ENCODE results near the gene MGP. TPM values are rescaled to one million over a fixed set of nuclear protein-coding genes. Genes with fewer than 3 reads are reported as not detected.

Gene MGP
- total RNA-seq, 4 donors from 2014 or later: 90.5 to 499 (median 234) TPM

DNA sequence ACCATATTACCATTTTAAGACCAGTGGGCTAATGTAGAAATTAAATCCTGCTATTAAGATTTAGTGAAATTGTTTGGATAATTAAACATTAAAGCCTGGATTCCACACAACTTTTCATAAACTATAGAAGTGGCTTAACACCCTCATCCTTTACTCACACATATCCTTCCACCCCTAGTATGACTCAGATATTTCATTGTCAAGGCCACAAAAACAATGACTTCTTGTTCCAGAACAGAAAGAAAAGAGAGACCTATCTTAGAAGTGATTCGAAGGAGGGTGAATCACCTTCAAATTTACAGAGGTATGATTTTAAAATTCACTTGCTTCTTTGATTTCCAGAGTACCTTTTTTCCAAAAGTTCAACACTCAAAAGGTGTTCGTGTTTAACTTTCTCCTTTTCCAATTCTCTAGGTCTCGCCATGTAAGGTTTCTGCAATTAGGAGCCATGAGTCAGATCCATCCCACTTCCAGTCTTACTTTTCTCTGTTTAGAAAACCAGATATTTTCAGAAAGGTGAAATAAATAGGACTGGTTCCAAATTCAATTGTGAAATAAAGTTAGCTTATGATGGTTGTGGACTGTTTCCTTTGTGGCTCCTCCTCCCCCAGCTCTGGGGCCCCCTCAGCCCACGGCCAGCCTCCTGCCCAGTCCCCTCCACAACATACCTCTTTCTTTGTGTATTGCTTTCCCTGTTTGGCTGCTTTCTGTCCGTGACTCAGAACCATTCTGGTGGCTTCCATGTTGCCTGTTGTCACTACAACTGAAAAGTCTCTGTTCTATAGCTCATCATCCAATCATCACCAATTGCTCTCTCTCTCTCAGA, 24.6 kb upstream of the MGP start:
- Histone ChIP-seq H3K27me3 (no peaks in the 10 kb centered on the region), H3K4me3 (no peak overlapping the region), H3K9me3 (no peaks in the 10 kb centered on the region), H3K4me1 (peaks cover 0 to 23% (median 6%) of the 10 kb centered on the region in 4 donors), H3K36me3 (no peaks in the 10 kb centered on the region), H3K27ac (no peak overlapping the region)
- 83 to 84% methylated on average over 4 to 5 of the region's 5 CpGs for WGBS, 2 donors (ENCODE audit: low coverage in 1 of 2)
- intact Hi-C loops (cut with DNase I; ENCODE audit: low total_unique reads): no loop called here
- DNase-seq: no peak
- in situ Hi-C loops (cut with MboI; ENCODE audit: low pct_ligation_motif_present in 1 of 4, low pct_unique_long_range_greater_than_20kb in 1 of 4, low sequenced_read_pairs in 3 of 4): no loop called here
- TF ChIP-seq EP300 (IDR thresholded peaks at IDR 0.05; ENCODE audit: low read depth): no peak
- TF ChIP-seq POLR2A (IDR thresholded peaks at IDR 0.05): no peak
- no peak for TF ChIP-seq POLR2AphosphoS5 (IDR thresholded peaks at IDR 0.05)
- TF ChIP-seq, protein P1, sequence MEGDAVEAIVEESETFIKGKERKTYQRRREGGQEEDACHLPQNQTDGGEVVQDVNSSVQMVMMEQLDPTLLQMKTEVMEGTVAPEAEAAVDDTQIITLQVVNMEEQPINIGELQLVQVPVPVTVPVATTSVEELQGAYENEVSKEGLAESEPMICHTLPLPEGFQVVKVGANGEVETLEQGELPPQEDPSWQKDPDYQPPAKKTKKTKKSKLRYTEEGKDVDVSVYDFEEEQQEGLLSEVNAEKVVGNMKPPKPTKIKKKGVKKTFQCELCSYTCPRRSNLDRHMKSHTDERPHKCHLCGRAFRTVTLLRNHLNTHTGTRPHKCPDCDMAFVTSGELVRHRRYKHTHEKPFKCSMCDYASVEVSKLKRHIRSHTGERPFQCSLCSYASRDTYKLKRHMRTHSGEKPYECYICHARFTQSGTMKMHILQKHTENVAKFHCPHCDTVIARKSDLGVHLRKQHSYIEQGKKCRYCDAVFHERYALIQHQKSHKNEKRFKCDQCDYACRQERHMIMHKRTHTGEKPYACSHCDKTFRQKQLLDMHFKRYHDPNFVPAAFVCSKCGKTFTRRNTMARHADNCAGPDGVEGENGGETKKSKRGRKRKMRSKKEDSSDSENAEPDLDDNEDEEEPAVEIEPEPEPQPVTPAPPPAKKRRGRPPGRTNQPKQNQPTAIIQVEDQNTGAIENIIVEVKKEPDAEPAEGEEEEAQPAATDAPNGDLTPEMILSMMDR (IDR thresholded peaks at IDR 0.05): no peak

DNA sequence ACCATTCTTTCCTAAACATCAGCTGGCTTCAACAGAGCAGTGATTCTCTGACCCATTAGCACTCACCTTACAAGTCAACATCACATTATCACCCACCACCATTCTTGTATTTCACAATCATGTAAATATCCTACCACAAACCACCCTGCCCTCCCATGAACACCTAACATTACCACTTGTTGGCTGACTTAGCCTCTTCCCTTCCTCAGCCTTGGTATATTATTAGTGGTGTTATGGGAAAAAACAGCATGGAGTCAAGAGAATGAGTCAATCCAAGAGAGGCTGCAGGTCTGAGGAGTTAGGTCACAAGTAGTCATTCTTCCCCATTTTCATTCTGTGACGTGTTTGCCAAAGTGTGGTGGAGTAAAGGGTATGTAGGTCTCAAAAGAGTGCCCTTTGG, 22.3 kb upstream of the MGP start:
- WGBS, 2 donors (ENCODE audit: low coverage in 1 of 2): 75 to 85% methylated on average over 1 of the region's 1 CpG
- Histone ChIP-seq H3K9me3 (no peaks in the 10 kb centered on the region), H3K4me3 (no peak overlapping the region), H3K27me3 (no peaks in the 10 kb centered on the region), H3K27ac (no peak overlapping the region), H3K36me3 (no peaks in the 10 kb centered on the region), H3K4me1 (peaks cover 0 to 10% (median under 1%) of the 10 kb centered on the region in 4 donors)
- TF ChIP-seq POLR2A (IDR thresholded peaks at IDR 0.05) (no peak), EP300 (IDR thresholded peaks at IDR 0.05; ENCODE audit: low read depth) (no peak), POLR2AphosphoS5 (IDR thresholded peaks at IDR 0.05) (no peak)
- TF ChIP-seq, protein P1 (IDR thresholded peaks at IDR 0.05): no peak
- no peak for DNase-seq
- in situ Hi-C loops (cut with MboI; ENCODE audit: low pct_ligation_motif_present in 1 of 4, low pct_unique_long_range_greater_than_20kb in 1 of 4, low sequenced_read_pairs in 3 of 4): no loop called here
- intact Hi-C loops (cut with DNase I; ENCODE audit: low total_unique reads): no loop called here

GRCh38 chr12:14906114-14906513, 20.5 kb upstream of the MGP start:
- in situ Hi-C loops (cut with MboI; ENCODE audit: low pct_ligation_motif_present in 1 of 4, low pct_unique_long_range_greater_than_20kb in 1 of 4, low sequenced_read_pairs in 3 of 4): no loop called here
- 87 to 89% methylated on average over 5 of the region's 5 CpGs for WGBS, 2 donors (ENCODE audit: low coverage in 1 of 2)

GRCh38 chr12:14905269-14906004, 19.8 kb upstream of the MGP start:
- no peaks in the 10 kb centered on the region for H3K27me3 ChIP-seq
- in situ Hi-C loops (cut with MboI; ENCODE audit: low pct_ligation_motif_present in 1 of 4, low pct_unique_long_range_greater_than_20kb in 1 of 4, low sequenced_read_pairs in 3 of 4): no loop called here
- no peaks in the 10 kb centered on the region for H3K9me3 ChIP-seq
- TF ChIP-seq POLR2AphosphoS5 (IDR thresholded peaks at IDR 0.05): no peak
- 58 to 66% methylated on average over 3 to 5 of the region's 5 CpGs for WGBS, 2 donors (ENCODE audit: low coverage in 1 of 2)
- no peak overlapping the region for H3K4me3 ChIP-seq
- H3K27ac ChIP-seq: peak overlapping the region in 3 of 4 donors; percentile 4 to 26 (median 8)
- DNase-seq: no peak
- peaks cover 0 to 12% (median 0%) of the 10 kb centered on the region in 4 donors for H3K4me1 ChIP-seq
- H3K36me3 ChIP-seq: no peaks in the 10 kb centered on the region
- intact Hi-C loops (cut with DNase I; ENCODE audit: low total_unique reads): no loop called here

More at GRCh38 chr12:14906114-14906513, 20.5 kb upstream of the MGP start:
- no peak overlapping the region for H3K27ac ChIP-seq
- H3K4me1 ChIP-seq: peaks cover 0 to 12% (median 0%) of the 10 kb centered on the region in 4 donors
- no peak overlapping the region for H3K4me3 ChIP-seq
- no peak for DNase-seq
- intact Hi-C loops (cut with DNase I; ENCODE audit: low total_unique reads): no loop called here
- TF ChIP-seq POLR2AphosphoS5 (IDR thresholded peaks at IDR 0.05): no peak
- TF ChIP-seq, protein P1 (IDR thresholded peaks at IDR 0.05): no peak
- TF ChIP-seq POLR2A (IDR thresholded peaks at IDR 0.05): no peak
- no peak for TF ChIP-seq EP300 (IDR thresholded peaks at IDR 0.05; ENCODE audit: low read depth)
- H3K9me3 ChIP-seq: no peaks in the 10 kb centered on the region
- H3K36me3 ChIP-seq: no peaks in the 10 kb centered on the region
- H3K27me3 ChIP-seq: no peaks in the 10 kb centered on the region

All from transverse colon (tissue), 4 donors.